Activated T-cell treated with anti-CD3 and anti-CD28 coated beads, Interleukin-2, amount 50 U/mL, for 4 hours (primary cell): ENCODE measurements around the gene VPS35L. TPM values are rescaled to one million over a fixed set of nuclear protein-coding genes. Genes with fewer than 3 reads are reported as not detected.
"Not testable (repeated sequence)": the region's sequence is repeated elsewhere in the genome, so short reads cannot be mapped to it uniquely, and the experiment has no call there.

Experiments
- ATAC-seq, 2 donors: fragments of 200-7000 bp; cut with Tn5 transposase; one replicate each; pipeline ENCODE4 v1.10.0; 2021
- DNase-seq: peaks from one replicate; pipeline ENCODE4 v3.0.0-alpha.2; 2020
- H3K27me3 Mint-ChIP-seq: one replicate; pipeline ENCODE4 v1.8.0; 2021; ENCODE audit warnings: low read depth, mixed read lengths
- H3K36me3 Mint-ChIP-seq: one replicate; pipeline ENCODE4 v1.8.0; 2022; ENCODE audit warnings: mixed read lengths; ENCODE audit not compliant: insufficient read depth
- H3K4me1 Mint-ChIP-seq: one replicate; pipeline ENCODE4 v1.8.0; 2021; ENCODE audit warnings: low read depth, mixed read lengths
- H3K4me3 Mint-ChIP-seq: one replicate; pipeline ENCODE4 v1.8.0; 2021; ENCODE audit warnings: mild to moderate bottlenecking, moderate library complexity, mixed read lengths
- H3K9me3 Mint-ChIP-seq: one replicate; pipeline ENCODE4 v1.8.0; 2021; ENCODE audit warnings: mixed read lengths
- total RNA-seq, 3 donors: library from RNA; stranded (reverse); gene quantifications; one replicate each; pipeline ENCODE4 v1.2.1, GENCODE V29; 2021

Gene VPS35L
- total RNA-seq, 3 donors from 2014 or later = 29.9 to 34.5 (median 30.9) TPM

- Mint-ChIP-seq H3K36me3 (peaks cover 5% of the 10 kb centered on the region), H3K4me1 (peaks cover 52% of the 10 kb centered on the region), H3K27me3 (no peaks in the 10 kb centered on the region), H3K4me3 (no peak overlapping the region), H3K9me3 (no peaks in the 10 kb centered on the region)
- DNase-seq (no peak), ATAC-seq (no peak)
Observed at GRCh38 chr16:19523184-19523558, 32.3 kb upstream of the VPS35L start.

DNA sequence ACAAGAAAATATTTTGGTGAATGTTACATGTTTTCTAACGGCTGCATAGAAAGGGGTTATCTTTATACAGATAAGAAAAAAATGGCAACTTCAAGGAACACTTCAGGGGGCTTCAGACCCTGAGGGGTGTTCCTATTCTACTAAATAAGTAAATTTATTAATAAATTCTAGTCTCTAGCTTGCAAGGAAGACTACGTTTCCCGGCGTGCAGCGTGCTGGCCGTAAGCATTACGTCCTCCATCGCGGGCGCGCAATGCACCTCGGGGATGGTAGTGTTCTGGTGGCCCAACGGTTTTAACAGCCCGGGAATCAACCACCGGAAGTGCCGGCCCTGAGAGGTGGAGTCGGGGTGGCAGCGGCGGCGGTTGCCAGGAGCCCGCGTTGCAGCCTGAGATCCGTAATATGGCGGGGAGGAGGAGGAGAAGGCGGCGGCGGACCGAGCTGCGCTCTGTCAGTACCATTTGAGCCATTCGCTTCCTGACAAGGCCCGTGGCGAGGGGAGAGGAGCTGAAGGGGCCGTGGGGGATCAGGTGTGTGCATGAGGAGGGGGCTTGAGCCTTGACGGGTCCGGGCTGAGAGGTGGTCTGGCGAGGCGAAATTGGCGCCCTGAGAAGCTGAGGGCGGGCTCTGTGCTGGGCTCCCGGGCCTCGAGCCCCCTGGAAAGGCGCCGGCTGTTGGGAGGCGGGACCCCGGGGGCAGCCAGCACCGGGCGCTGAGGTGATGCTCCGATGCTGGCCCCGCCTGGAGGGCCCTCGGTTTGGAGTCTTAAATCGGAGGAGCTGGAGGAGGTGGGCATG, 31.7 kb upstream of the VPS35L start, which contains the start of gene CCP110:
Gene CCP110, plus strand, starts transcription at position 384 of the 797 bp plus-strand sequence. CDS start 3,940 bp downstream, outside the sequence.
- ATAC-seq = peak; percentile 88 to 89
- H3K36me3 Mint-ChIP-seq = peaks cover 10% of the 10 kb centered on the region

GRCh38 chr16:19524356-19524615, 31.2 kb upstream of the VPS35L start:
- H3K4me3 Mint-ChIP-seq = peak overlapping the region; percentile 94
- H3K9me3 Mint-ChIP-seq = no peaks in the 10 kb centered on the region
- H3K36me3 Mint-ChIP-seq = peaks cover 13% of the 10 kb centered on the region
- H3K4me1 Mint-ChIP-seq = peaks cover 42% of the 10 kb centered on the region
- ATAC-seq = no peak
- no peaks in the 10 kb centered on the region for H3K27me3 Mint-ChIP-seq
- DNase-seq = no peak

More for the DNA sequence above, 31.7 kb upstream of the VPS35L start, which contains the start of gene CCP110:
- peak within 1 kb of the TSS; percentile 94 for H3K4me3 Mint-ChIP-seq
- peak; percentile 92 for DNase-seq
- peaks cover 46% of the 10 kb centered on the region for H3K4me1 Mint-ChIP-seq
- no peaks in the 10 kb centered on the region for H3K9me3 Mint-ChIP-seq
- no peaks in the 10 kb centered on the region for H3K27me3 Mint-ChIP-seq

DNA sequence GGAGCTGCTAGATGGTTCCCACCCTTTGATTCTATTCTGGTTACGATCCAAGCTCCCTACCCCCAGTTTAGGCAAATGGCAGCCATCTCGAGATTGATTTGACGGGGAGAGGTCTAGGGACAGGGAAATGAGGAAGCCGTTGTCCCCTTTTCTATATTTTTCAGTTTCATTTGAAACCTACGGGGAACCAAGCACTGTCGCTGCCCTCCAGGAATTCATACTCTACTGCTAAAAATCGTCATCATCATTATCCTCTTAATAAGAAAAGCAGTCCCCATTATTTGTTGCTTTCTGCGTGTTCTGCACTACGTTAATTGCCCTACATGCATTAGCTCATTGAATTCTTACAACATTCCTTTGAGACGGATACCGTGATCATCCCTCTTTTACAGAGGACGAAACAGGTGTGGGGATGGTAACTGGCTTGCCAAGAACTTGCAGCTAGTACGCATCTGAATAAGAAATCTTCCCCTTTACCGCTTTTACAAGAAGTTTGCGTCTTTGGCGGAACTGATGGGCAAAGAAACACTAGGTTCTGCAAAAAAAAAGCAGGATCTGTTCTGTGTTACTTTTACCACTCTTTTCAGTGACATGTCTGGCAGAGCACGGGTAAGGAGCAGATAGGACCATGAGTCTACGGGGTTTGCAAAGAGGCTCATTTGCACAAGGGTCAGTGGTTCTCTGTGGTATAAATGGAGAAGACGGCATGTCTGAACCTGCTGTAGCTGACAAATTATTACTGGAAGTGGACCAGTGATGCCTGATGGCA, 30.7 kb upstream of the VPS35L start:
- Mint-ChIP-seq H3K9me3 (no peaks in the 10 kb centered on the region), H3K27me3 (no peaks in the 10 kb centered on the region), H3K4me3 (peak overlapping the region; percentile 94), H3K4me1 (peaks cover 38% of the 10 kb centered on the region), H3K36me3 (peaks cover 13% of the 10 kb centered on the region)
- no peak for DNase-seq
- no peak for ATAC-seq

- Mint-ChIP-seq H3K27me3 (no peaks in the 10 kb centered on the region), H3K36me3 (peaks cover 13% of the 10 kb centered on the region), H3K4me1 (peaks cover 34% of the 10 kb centered on the region), H3K4me3 (peak overlapping the region; percentile 94), H3K9me3 (no peaks in the 10 kb centered on the region)
- no peak for DNase-seq
- ATAC-seq = no peak
Observed at GRCh38 chr16:19525385-19525723, 30.1 kb upstream of the VPS35L start.

GRCh38 chr16:19527161-19527560, 28.3 kb upstream of the VPS35L start:
- ATAC-seq (no peak), DNase-seq (no peak)
- Mint-ChIP-seq H3K9me3 (no peaks in the 10 kb centered on the region), H3K27me3 (no peaks in the 10 kb centered on the region), H3K4me3 (no peak overlapping the region), H3K36me3 (peaks cover 15% of the 10 kb centered on the region), H3K4me1 (peaks cover 22% of the 10 kb centered on the region)

DNA sequence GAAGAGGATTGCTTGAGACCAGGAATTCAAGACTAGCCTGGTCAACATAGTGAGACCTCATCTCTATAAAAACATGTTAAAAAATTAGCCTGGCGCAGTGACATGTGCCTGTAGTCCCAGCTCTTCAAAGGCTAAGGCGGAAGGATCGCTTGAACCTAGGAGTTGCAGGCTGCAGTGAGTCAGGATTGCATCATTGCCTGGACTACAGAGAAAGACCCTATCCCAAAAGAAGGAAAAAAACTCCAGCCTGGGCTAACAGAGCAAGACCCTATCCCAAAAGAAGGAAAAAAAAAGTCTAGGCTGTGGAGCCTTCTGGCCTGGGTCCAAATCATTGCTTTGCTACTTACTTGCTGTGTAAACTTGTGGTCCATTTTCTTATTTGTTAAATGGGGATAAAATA, 26.8 kb upstream of the VPS35L start:
- H3K27me3 Mint-ChIP-seq = no peaks in the 10 kb centered on the region
- no peaks in the 10 kb centered on the region for H3K9me3 Mint-ChIP-seq
- ATAC-seq (no peak), DNase-seq (no peak)
- H3K4me3 Mint-ChIP-seq = no peak overlapping the region
- H3K36me3 Mint-ChIP-seq = peaks cover 27% of the 10 kb centered on the region
- H3K4me1 Mint-ChIP-seq = peaks cover 19% of the 10 kb centered on the region

- no peak for DNase-seq
- ATAC-seq = no peak
- no peaks in the 10 kb centered on the region for H3K27me3 Mint-ChIP-seq
- H3K4me1 Mint-ChIP-seq = peaks cover 2% of the 10 kb centered on the region
- peaks cover 41% of the 10 kb centered on the region for H3K36me3 Mint-ChIP-seq
- no peak overlapping the region for H3K4me3 Mint-ChIP-seq
- H3K9me3 Mint-ChIP-seq = no peaks in the 10 kb centered on the region
Observed at GRCh38 chr16:19532601-19533000, 22.9 kb upstream of the VPS35L start.

GRCh38 chr16:19540241-19540970, 15.1 kb upstream of the VPS35L start:
- H3K4me1 Mint-ChIP-seq = no peaks in the 10 kb centered on the region
- no peak for ATAC-seq
- no peak for DNase-seq
- H3K27me3 Mint-ChIP-seq = no peaks in the 10 kb centered on the region
- H3K9me3 Mint-ChIP-seq = no peaks in the 10 kb centered on the region
- peaks cover 42% of the 10 kb centered on the region for H3K36me3 Mint-ChIP-seq
- H3K4me3 Mint-ChIP-seq = no peak overlapping the region

- Mint-ChIP-seq H3K4me3 (no peak overlapping the region), H3K9me3 (no peaks in the 10 kb centered on the region), H3K36me3 (peaks cover 32% of the 10 kb centered on the region), H3K4me1 (no peaks in the 10 kb centered on the region), H3K27me3 (no peaks in the 10 kb centered on the region)
- ATAC-seq (no peak), DNase-seq (no peak)
Observed at GRCh38 chr16:19542138-19542821, 13.2 kb upstream of the VPS35L start.

DNA sequence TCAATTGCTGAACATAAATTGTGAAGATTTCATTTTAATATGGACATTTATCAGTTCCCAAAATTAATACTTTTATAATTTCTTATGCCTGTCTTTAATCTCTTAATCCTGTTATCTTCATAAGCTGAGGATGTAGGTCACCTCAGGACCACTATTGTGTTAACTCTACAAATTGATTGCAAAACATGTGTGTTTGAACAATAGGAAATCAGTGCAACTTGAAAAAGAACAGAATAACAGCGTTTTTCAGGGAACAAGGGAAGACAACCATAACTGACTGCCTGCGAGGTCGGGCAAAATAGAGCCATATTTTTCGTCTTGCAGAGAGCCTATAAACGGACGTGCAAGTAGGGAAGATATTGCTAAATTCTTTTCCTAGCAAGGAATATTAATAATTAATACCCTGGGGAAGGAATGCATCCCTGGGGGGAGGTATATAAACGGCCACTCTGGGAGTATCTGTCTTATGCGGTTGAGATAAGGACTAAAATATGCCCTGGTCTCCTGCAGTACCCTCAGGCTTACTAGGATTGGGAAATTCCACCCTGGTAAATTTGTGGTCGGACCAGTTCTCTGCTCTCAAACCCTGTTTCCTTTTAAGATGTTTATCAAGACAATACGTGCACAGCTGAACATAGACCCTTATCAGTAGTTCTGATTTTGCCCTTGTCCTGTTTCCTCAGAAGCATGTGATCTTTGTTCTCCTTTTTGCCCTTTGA, 12.1 kb upstream of the VPS35L start:
- not testable (repeated sequence) for DNase-seq, H3K27me3 Mint-ChIP-seq, H3K4me3 Mint-ChIP-seq, ATAC-seq, H3K9me3 Mint-ChIP-seq, H3K4me1 Mint-ChIP-seq
- peaks cover 32% of the 10 kb centered on the region for H3K36me3 Mint-ChIP-seq

DNA sequence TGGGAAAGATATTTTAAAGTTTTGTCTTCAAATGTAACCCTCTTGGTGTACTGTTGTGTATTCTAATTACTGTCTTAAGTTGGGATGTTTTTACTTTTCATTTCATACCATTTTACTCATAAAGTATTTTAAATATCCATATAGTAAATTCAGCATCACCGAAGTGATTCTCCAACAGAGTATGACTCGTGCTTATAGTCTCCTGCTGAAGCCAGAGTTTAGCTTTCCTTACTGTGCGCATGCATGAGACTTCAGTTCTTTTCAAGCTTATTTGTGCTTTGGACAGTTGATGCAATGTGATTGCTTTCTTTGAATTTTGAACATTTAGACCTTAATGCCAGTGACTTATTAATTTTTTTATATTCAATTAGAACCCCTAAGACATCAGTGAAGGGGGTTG, 7.4 kb upstream of the VPS35L start:
- Mint-ChIP-seq H3K36me3 (peaks cover 12% of the 10 kb centered on the region), H3K4me3 (no peak overlapping the region), H3K27me3 (no peaks in the 10 kb centered on the region), H3K9me3 (no peaks in the 10 kb centered on the region), H3K4me1 (no peaks in the 10 kb centered on the region)
- ATAC-seq (no peak), DNase-seq (no peak)

GRCh38 chr16:19549673-19550072, 5.8 kb upstream of the VPS35L start:
- DNase-seq (no peak), ATAC-seq (no peak)
- Mint-ChIP-seq H3K4me3 (no peak overlapping the region), H3K4me1 (peaks cover 4% of the 10 kb centered on the region), H3K9me3 (no peaks in the 10 kb centered on the region), H3K36me3 (no peaks in the 10 kb centered on the region), H3K27me3 (no peaks in the 10 kb centered on the region)
